ENCODE results near the gene CHMP1A. TPM values are rescaled to one million over a fixed set of nuclear protein-coding genes. Genes with fewer than 3 reads are reported as not detected.

CHMP1A gene
- total RNA-seq, 1 donor from 2014 or later = 37.3 TPM

DNA sequence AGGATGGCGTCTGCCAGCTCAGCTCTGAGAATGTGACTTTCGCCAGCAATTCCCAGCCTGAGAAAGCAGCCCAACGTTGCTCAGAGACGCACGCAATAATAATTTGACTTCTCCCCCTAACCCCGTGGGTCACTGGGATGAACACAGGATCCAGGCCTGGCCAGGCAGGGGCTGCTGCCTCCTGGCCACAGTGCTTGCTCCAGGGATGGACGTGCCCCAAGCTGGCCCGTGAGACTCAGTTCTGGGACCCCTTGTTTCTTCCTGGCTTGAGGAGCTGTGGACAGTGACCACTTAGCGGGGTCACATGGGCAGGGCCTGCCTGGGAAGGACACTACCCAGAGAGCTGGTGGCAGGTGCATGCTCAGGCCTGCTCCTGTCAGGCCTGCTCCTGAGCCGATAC, 57.6 kb downstream of the CHMP1A start:
- Histone ChIP-seq H3K9me3 (replicated peaks) (no peaks in the 10 kb centered on the region), H3K27ac (replicated peaks) (no peak overlapping the region), H3K36me3 (no peaks in the 10 kb centered on the region), H3K27me3 (ENCODE audit: low read depth) (peaks cover 25% of the 10 kb centered on the region), H3K4me3 (no peak overlapping the region), H3K4me1 (peaks cover 9% of the 10 kb centered on the region)
- TF ChIP-seq, protein P1, sequence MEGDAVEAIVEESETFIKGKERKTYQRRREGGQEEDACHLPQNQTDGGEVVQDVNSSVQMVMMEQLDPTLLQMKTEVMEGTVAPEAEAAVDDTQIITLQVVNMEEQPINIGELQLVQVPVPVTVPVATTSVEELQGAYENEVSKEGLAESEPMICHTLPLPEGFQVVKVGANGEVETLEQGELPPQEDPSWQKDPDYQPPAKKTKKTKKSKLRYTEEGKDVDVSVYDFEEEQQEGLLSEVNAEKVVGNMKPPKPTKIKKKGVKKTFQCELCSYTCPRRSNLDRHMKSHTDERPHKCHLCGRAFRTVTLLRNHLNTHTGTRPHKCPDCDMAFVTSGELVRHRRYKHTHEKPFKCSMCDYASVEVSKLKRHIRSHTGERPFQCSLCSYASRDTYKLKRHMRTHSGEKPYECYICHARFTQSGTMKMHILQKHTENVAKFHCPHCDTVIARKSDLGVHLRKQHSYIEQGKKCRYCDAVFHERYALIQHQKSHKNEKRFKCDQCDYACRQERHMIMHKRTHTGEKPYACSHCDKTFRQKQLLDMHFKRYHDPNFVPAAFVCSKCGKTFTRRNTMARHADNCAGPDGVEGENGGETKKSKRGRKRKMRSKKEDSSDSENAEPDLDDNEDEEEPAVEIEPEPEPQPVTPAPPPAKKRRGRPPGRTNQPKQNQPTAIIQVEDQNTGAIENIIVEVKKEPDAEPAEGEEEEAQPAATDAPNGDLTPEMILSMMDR (IDR thresholded peaks at IDR 0.05; ENCODE audit: borderline replicate concordance) = no peak
- intact Hi-C loops (cut with micrococcal nuclease) = no loop called here
- DNase-seq = no peak

DNA sequence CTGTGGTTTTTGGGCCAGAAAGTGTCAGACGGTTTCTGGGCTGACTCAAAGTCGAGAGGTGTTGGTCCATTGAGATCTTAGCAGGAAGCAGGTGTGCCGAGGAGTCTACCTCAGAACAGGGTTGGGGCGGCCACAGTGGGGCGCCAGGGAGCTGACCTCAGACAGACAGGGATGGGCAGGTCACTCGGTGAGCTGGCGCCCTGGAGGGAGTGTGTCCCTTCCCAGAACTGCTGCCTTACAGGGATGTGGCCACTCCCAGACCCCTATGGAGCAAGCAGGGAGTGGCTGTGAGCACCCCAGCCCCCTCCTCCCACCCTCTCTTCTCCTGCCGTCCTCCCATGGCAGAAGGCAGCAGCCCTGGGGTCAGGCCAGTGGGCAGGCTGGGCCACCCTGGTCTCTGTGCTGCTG, 58.1 kb downstream of the CHMP1A start:
- no peaks in the 10 kb centered on the region for H3K36me3 ChIP-seq
- no peak overlapping the region for H3K4me3 ChIP-seq
- no peak for DNase-seq
- intact Hi-C loops (cut with micrococcal nuclease) = no loop called here
- peaks cover 20% of the 10 kb centered on the region for H3K27me3 ChIP-seq (ENCODE audit: low read depth)
- TF ChIP-seq, protein P1 (IDR thresholded peaks at IDR 0.05; ENCODE audit: borderline replicate concordance) = no peak
- peaks cover 9% of the 10 kb centered on the region for H3K4me1 ChIP-seq
- no peaks in the 10 kb centered on the region for H3K9me3 ChIP-seq (replicated peaks)
- H3K27ac ChIP-seq (replicated peaks) = no peak overlapping the region

DNA sequence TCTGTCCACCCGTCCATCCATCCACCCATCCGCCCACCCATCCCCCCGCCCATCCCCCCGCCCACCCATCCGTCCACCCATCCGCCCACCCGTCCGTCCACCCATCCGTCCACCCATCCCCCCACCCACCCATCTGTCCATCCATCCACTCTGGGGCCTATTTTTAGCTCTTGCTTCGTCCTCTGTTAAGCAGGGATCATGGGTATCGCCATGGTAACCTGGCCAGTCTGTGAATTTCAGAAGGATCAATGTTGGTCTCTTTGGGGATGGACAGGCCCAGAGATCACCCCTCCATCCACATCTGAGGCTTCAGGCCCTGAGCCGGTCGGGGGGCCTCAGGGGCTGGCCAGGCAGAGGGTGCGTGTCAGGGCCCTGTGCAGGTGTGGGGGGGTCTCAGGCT, 59.3 kb downstream of the CHMP1A start:
- no peak overlapping the region for H3K4me3 ChIP-seq
- no peak overlapping the region for H3K27ac ChIP-seq (replicated peaks)
- TF ChIP-seq, protein P1 (IDR thresholded peaks at IDR 0.05; ENCODE audit: borderline replicate concordance) = no peak

DNA sequence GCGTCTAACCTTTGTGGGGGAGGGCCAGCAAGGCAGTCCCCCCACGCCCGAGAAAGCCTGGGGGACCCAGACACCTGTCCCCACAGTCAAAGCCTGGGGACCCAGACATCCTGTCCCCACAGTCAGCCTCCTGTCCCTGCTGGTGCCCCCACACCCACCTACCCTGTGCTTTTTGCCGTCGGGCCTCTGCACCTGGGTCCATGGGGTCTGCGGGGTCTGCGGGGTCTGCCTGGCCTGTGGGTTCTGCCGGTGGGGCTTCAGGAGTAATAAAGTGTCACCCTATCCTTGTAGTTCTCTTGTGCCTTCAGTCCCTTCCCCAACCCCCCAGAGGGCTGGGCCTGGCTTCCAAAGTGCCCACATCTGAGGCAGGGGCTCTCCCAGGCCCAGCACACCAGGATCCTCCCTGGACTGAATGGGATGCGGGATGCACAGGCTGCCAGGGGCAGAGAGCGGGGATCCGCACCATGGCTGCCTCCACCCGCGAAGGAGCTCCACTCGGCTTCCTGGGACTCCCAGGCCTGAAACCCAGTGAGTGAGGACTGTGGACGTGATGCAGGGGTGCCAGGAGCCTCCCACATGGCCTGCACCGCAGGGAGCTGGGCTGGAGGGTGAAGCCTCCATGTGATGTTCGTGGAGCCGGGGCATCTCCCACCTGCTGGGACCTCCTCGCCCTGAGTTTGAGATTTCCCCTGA, 60.4 kb downstream of the CHMP1A start:
- Histone ChIP-seq H3K4me1 (peaks cover under 1% of the 10 kb centered on the region), H3K9me3 (replicated peaks) (no peaks in the 10 kb centered on the region), H3K27me3 (ENCODE audit: low read depth) (peaks cover 5% of the 10 kb centered on the region), H3K36me3 (no peaks in the 10 kb centered on the region), H3K27ac (replicated peaks) (no peak overlapping the region), H3K4me3 (no peak overlapping the region)
- TF ChIP-seq, protein P1 (IDR thresholded peaks at IDR 0.05; ENCODE audit: borderline replicate concordance) = no peak
- intact Hi-C loops (cut with micrococcal nuclease) = no loop called here
- no peak for DNase-seq

More for the DNA sequence above, 59.3 kb downstream of the CHMP1A start:
- Histone ChIP-seq H3K36me3 (no peaks in the 10 kb centered on the region), H3K27me3 (ENCODE audit: low read depth) (peaks cover 16% of the 10 kb centered on the region), H3K4me1 (peaks cover 9% of the 10 kb centered on the region), H3K9me3 (replicated peaks) (no peaks in the 10 kb centered on the region)
- intact Hi-C loops (cut with micrococcal nuclease) = no loop called here
- no peak for DNase-seq

DNA sequence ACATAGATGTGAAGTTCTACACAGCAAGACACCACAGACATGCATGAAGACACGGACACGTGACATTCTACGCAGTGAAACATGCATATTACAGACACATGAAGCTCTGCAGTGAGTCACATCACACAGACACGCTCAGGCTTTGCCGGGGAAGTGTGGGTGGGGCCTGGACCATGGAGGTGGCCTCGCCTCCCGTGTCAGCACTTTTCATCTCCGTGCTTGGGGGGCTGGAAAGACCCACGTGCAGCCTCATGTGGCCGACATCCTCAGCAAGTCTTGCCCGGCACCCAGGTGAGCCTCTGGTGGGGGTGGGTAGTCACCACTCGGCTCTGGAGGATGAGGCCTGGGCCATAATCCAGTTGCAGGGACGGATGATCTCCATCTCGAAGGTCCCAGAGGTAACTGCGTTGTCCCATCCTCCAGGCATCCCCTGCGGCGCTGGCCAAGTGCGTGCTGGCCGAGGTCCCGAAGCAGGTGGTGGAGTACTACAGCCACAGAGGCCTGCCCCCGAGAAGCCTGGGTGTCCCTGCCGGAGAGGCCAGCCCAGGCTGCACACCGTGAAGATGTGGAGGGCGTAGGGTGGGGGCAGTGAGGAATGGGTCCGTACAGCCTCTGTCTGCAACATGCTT, 61.3 kb downstream of the CHMP1A start:
- H3K27me3 ChIP-seq (ENCODE audit: low read depth) = no peaks in the 10 kb centered on the region
- TF ChIP-seq, protein P1 (IDR thresholded peaks at IDR 0.05; ENCODE audit: borderline replicate concordance) = no peak
- H3K9me3 ChIP-seq (replicated peaks) = no peaks in the 10 kb centered on the region
- H3K27ac ChIP-seq (replicated peaks) = no peak overlapping the region
- no peak overlapping the region for H3K4me3 ChIP-seq
- no peak for DNase-seq
- intact Hi-C loops (cut with micrococcal nuclease) = no loop called here
- no peaks in the 10 kb centered on the region for H3K4me1 ChIP-seq
- H3K36me3 ChIP-seq = no peaks in the 10 kb centered on the region

Data from left ventricle myocardium inferior (tissue), 1 donor.